ENCODE results near the gene CDCA5.

CDCA5 gene

GRCh38 chr11:65071907-65072630, 11.8 kb downstream of the CDCA5 start:
- no peak for DNase-seq (ENCODE audit: low spot score)

GRCh38 chr11:65069217-65069616, 14.6 kb downstream of the CDCA5 start:
- no peak for DNase-seq (ENCODE audit: low spot score)

- no peak for DNase-seq (ENCODE audit: low spot score)
These were observed 16.4 kb downstream of the CDCA5 start for GRCh38 chr11:65067446-65067845.

- DNase-seq (ENCODE audit: low spot score) = no peak
These were observed 17.0 kb downstream of the CDCA5 start for GRCh38 chr11:65066805-65067291.

GRCh38 chr11:65066315-65066714, 17.5 kb downstream of the CDCA5 start:
- DNase-seq (ENCODE audit: low spot score) = no peak

GRCh38 chr11:65065851-65066250, 18.0 kb downstream of the CDCA5 start:
- DNase-seq (ENCODE audit: low spot score) = no peak

- no peak for DNase-seq (ENCODE audit: low spot score)
These were observed 19.0 kb downstream of the CDCA5 start for GRCh38 chr11:65064847-65065240.

GRCh38 chr11:65063532-65063931, 20.3 kb downstream of the CDCA5 start:
- DNase-seq (ENCODE audit: low spot score) = no peak

- no peak for DNase-seq (ENCODE audit: low spot score)
These were observed 22.9 kb downstream of the CDCA5 start for GRCh38 chr11:65060913-65061408.

- DNase-seq (ENCODE audit: low spot score) = no peak
These were observed 23.6 kb downstream of the CDCA5 start for GRCh38 chr11:65059959-65060824.

GRCh38 chr11:65059523-65059922, 24.3 kb downstream of the CDCA5 start:
- no peak for DNase-seq (ENCODE audit: low spot score)

- no peak for DNase-seq (ENCODE audit: low spot score)
These were observed 25.3 kb downstream of the CDCA5 start, which contains the start of gene NAALADL1 for GRCh38 chr11:65058419-65059054. NAALADL1 (minus strand) TSS chr11:65058553; CDS start chr11:65058521, 32 bp downstream.

- no peak for DNase-seq (ENCODE audit: low spot score)
These were observed 25.8 kb downstream of the CDCA5 start for GRCh38 chr11:65058012-65058411.

- no peak for DNase-seq (ENCODE audit: low spot score)
These were observed 26.3 kb downstream of the CDCA5 start for GRCh38 chr11:65057526-65057925.

- DNase-seq (ENCODE audit: low spot score) = no peak
These were observed 26.8 kb downstream of the CDCA5 start for GRCh38 chr11:65056999-65057398.

GRCh38 chr11:65055538-65055937, 28.3 kb downstream of the CDCA5 start:
- no peak for DNase-seq (ENCODE audit: low spot score)

- DNase-seq (ENCODE audit: low spot score) = no peak
These were observed 29.9 kb downstream of the CDCA5 start for GRCh38 chr11:65053827-65054508.

- no peak for DNase-seq (ENCODE audit: low spot score)
These were observed 32.4 kb downstream of the CDCA5 start for GRCh38 chr11:65051398-65051858.

- DNase-seq (ENCODE audit: low spot score) = no peak
These were observed 36.0 kb downstream of the CDCA5 start for GRCh38 chr11:65047581-65048422.

GRCh38 chr11:65045728-65046127, 38.1 kb downstream of the CDCA5 start:
- DNase-seq (ENCODE audit: low spot score) = no peak

- DNase-seq (ENCODE audit: low spot score) = no peak
These were observed 38.8 kb downstream of the CDCA5 start for GRCh38 chr11:65045061-65045460.
